GM10248 (cell line): ENCODE results near the gene LILRB1.

Source experiments
- CTCF ChIA-PET: fragments of 300-600 bp; sonication (Branson Sonifier 250); formaldehyde crosslinking; extraction: SDS; loops from one replicate; lab custom pipeline; 2021; ENCODE audit warnings: antibody characterized with exemption; lab: Yijun Ruan, JAX
- POLR2A ChIA-PET: fragments of 350-650 bp; sonication (Branson Sonifier 250); formaldehyde crosslinking; extraction: SDS; loops from one replicate; lab custom pipeline; 2020; ENCODE audit warnings: antibody characterized with exemption; lab: Yijun Ruan, JAX
- DNase-seq: peaks from one replicate; pipeline ENCODE4 v3.0.0; 2012; ENCODE audit errors: extremely low spot score
- TF ChIP-seq, protein P1 (sequence below): IDR thresholded peaks from 2 replicates; pipeline ENCODE4 v1.5.1; 2012; ENCODE audit warnings: mild to moderate bottlenecking, low read depth; ENCODE audit errors: extremely low read depth, missing control alignments, control extremely low read depth

LILRB1 gene

DNA sequence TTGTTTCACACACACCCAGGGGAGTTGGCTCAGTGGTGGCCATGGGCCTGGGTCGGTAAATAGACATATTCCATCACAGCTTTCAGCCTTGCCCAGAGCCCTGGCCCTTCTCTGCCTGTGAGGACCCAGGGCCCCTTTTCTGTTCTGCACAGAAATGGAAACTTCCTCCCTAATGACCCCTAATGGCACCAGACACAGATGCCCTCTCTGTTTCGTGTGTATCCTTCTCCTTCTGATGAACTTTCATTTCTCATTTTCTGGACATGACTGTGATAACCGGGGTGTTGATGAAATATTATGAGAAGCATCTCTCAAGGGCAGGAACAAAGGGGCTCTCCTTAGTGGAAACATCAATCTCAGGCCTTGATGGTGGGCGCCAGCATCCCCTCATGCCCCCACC lies 24.1 kb upstream of the LILRB1 start:
- ChIA-PET CTCF (interaction anchor here (1.1 kb wide), 2 partner anchors 46 to 48 kb away, joined by 3 read pairs; no protein-coding TSS in a partner anchor), POLR2A (interaction anchor here (1.4 kb wide), 1 partner anchor 10 kb away, joined by 9 read pairs; no protein-coding TSS in a partner anchor)
- no peak for DNase-seq
- TF ChIP-seq, protein P1, sequence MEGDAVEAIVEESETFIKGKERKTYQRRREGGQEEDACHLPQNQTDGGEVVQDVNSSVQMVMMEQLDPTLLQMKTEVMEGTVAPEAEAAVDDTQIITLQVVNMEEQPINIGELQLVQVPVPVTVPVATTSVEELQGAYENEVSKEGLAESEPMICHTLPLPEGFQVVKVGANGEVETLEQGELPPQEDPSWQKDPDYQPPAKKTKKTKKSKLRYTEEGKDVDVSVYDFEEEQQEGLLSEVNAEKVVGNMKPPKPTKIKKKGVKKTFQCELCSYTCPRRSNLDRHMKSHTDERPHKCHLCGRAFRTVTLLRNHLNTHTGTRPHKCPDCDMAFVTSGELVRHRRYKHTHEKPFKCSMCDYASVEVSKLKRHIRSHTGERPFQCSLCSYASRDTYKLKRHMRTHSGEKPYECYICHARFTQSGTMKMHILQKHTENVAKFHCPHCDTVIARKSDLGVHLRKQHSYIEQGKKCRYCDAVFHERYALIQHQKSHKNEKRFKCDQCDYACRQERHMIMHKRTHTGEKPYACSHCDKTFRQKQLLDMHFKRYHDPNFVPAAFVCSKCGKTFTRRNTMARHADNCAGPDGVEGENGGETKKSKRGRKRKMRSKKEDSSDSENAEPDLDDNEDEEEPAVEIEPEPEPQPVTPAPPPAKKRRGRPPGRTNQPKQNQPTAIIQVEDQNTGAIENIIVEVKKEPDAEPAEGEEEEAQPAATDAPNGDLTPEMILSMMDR, result no peak

- POLR2A ChIA-PET, result interaction anchor here (0.6 to 1.4 kb wide), 2 partner anchors 9 to 19 kb away, joined by 3 to 9 read pairs; no protein-coding TSS in a partner anchor
- no peak for DNase-seq
- CTCF ChIA-PET, result interaction anchor here (1.1 to 1.7 kb wide), 3 partner anchors 9 to 48 kb away, joined by 3 to 9 read pairs (median 3); no protein-coding TSS in a partner anchor
- TF ChIP-seq, protein P1, result no peak
Observed at GRCh38 chr19:54606891-54607784, 23.1 kb upstream of the LILRB1 start.

DNA sequence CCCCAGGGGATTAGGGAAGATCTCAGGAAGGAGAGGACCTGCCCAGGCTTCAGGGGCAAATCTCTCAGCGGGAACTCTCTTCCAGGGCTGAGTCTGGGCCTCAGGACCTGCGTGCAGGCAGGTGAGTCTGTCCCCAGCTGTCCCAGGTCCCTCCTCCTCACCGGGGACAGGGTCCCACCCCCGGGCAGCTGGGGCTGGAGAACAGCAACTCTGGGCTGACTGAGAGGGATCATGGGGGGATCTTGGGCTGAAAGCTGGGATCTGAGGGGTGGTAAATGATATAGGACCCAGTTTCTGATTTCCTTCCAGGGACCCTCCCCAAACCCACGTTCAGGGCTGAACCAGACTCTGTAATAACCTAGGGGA lies 22.5 kb upstream of the LILRB1 start:
- TF ChIP-seq, protein P1, result no peak
- ChIA-PET CTCF (interaction anchor here (1.7 kb wide), 1 partner anchor 9 kb away, joined by 9 read pairs; no protein-coding TSS in a partner anchor), POLR2A (interaction anchor here (0.6 kb wide), 1 partner anchor 20 kb away, joined by 3 read pairs; no protein-coding TSS in a partner anchor)
- DNase-seq, result no peak

DNA sequence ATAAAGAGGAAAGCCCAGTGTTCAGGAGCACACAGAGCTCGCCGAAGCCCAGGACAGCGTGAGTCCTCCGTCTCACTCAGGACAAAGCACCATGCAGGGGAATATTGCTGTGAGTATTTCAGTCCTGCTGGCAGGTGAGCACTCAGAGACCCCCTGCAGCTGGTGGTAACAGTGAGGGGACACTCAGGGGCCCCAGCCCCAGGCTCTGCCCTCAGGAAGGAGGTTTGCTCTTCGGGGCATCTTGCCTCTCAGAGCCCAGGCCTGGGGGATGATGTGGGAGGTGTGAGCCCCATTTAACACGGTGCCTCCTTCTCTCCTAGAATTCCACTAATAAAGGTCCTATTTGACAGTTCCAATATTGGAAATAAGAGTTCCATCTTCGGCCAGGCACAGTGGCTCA lies 22.1 kb upstream of the LILRB1 start:
- ChIA-PET CTCF (interaction anchor here (1.0 to 1.7 kb wide), 3 partner anchors 8 to 65 kb away, joined by 3 to 9 read pairs (median 3); no protein-coding TSS in a partner anchor), POLR2A (interaction anchor here (0.6 kb wide), 1 partner anchor 20 kb away, joined by 3 read pairs; no protein-coding TSS in a partner anchor)
- no peak for DNase-seq
- TF ChIP-seq, protein P1, result no peak

DNA sequence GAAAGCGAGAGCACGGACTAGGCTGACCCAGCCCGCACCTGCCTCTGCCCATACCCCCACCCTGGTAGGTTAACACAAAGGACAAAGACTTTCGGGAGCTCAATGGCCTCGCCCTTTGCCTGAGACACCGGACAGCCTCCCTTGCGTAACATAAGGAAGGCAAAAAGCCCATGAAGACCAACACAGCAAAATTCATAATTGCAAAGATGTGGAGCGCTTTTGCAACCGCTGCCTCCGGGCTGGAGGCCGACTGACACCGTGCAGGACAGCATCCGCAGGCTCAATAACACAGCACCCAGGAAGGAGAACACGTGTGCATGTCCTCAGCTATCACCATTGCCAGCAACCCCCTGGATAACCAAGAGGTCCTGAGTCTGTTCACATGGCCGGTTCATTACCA lies 21.5 kb upstream of the LILRB1 start:
- POLR2A ChIA-PET, result no interaction called here
- CTCF ChIA-PET, result interaction anchor here (1.0 to 1.1 kb wide), 2 partner anchors 14 to 64 kb away, joined by 3 read pairs; no protein-coding TSS in a partner anchor
- TF ChIP-seq, protein P1, result no peak
- no peak for DNase-seq

DNA sequence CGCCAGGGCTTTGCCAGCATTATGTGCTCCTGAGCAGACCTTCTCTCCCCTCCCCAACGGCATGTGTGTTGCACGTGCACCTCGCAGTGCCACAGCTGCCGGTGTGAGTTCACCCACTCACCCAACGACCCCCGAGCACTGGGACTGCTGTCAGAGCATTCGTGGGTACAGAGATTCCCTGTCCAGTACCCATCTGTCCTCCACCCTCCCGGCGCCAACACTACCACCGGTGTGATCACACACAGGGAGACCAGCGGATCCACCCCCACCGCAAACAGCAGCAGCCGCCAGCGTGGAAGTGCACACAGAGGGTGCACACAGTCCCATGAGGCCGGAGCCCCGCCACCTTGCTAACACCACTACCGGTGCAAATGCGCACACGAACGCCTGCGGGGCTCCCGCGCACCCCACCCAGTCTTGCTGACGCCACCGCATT lies 20.9 kb upstream of the LILRB1 start:
- no peak for DNase-seq
- POLR2A ChIA-PET, result no interaction called here
- TF ChIP-seq, protein P1, result no peak
- CTCF ChIA-PET, result interaction anchor here (1.0 kb wide), 1 partner anchor 64 kb away, joined by 3 read pairs; no protein-coding TSS in a partner anchor
